GM12891 (cell line): ENCODE results near the gene PTPN14.

ENCODE experiments used
- POLR2A ChIP-seq: IDR thresholded peaks from 2 replicates; pipeline ENCODE4 v1.6.1; 2011; ENCODE audit warnings: low read depth, low read length, control low read depth
- POLR2AphosphoS5 ChIP-seq: IDR thresholded peaks from 2 replicates; pipeline ENCODE4 v1.6.1; 2011; ENCODE audit warnings: low read depth, low read length, control low read depth
- SPI1 ChIP-seq: IDR thresholded peaks from 2 replicates; pipeline ENCODE4 v1.6.1; 2011; ENCODE audit warnings: low read depth, low read length, control low read depth
- TAF1 ChIP-seq: IDR thresholded peaks from 2 replicates; pipeline ENCODE4 v1.6.1; 2011; ENCODE audit warnings: low read depth, low read length, control low read depth

DNA sequence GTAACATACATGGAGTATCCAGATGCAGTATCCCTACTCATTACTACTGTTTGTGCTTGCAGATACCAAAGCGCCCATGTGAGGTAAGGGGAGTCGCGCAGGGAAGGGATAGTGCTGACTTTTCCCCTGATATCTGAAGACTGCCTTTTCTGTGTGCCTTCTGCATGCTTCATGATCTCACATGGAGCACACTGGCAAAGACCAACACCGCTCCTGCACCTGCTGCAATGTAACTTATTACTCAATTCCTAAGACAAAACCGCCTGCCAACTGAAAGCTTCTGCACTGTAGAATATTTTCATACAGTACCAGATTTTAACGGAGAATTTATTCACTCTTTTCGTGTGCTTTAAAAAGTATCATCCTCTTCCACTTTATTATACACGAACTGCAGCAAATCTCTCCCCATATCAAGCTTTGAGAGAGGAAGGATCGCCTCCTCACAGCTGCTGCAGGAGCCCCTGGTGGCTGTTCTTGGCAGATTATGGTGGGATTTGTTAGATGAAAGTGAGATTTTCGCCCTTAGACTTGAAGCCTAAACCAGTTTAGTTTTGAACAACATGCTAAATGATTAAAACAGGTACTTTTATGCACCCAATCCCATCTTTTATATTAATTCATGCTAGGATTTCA, 99.1 kb downstream of the PTPN14 start:
- no peak for TF ChIP-seq POLR2AphosphoS5
- no peak for TF ChIP-seq TAF1
- no peak for TF ChIP-seq POLR2A
- TF ChIP-seq SPI1: no peak
